ENCODE measurements around the gene MAGEB17.
"Not testable (repeated sequence)": the region's sequence is repeated elsewhere in the genome, so short reads cannot be mapped to it uniquely, and the experiment has no call there.

The MAGEB17 gene

DNA sequence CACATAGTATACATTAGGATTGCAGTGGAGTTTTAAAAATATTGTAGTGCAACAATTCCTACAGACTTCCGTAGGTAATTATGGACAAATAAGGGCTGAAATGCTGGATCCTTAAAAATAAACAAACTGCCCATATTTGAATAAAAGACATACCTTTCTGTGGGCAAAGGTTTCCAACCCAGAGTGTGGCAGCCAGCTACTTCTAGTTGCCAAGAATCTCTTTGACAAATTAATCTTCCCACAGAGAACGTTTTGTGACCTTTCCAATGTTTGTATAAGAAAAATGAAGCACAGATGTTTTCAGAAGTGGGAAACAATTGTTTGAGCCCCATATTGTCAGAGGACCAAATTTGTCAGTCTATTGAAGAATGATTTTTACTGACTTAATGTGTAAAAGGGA is 22.9 kb upstream of the MAGEB17 start:
- H3K27ac ChIP-seq (ENCODE audit: low read depth, low read length), result no peak overlapping the region
- H3K9me2 ChIP-seq (replicated peaks; ENCODE audit: control insufficient read depth, low read length), result no peaks in the 10 kb centered on the region
- no peak overlapping the region for H3K4me3 ChIP-seq (ENCODE audit: low read length)
- no peaks in the 10 kb centered on the region for H3K4me1 ChIP-seq (ENCODE audit: control insufficient read depth, low read length)
- H3K4me2 ChIP-seq (ENCODE audit: low read length), result no peak overlapping the region
- no peak for TF ChIP-seq EZH2phosphoT487 (IDR thresholded peaks at IDR 0.05; ENCODE audit: borderline replicate concordance, low read length)
- TF ChIP-seq, protein P1, sequence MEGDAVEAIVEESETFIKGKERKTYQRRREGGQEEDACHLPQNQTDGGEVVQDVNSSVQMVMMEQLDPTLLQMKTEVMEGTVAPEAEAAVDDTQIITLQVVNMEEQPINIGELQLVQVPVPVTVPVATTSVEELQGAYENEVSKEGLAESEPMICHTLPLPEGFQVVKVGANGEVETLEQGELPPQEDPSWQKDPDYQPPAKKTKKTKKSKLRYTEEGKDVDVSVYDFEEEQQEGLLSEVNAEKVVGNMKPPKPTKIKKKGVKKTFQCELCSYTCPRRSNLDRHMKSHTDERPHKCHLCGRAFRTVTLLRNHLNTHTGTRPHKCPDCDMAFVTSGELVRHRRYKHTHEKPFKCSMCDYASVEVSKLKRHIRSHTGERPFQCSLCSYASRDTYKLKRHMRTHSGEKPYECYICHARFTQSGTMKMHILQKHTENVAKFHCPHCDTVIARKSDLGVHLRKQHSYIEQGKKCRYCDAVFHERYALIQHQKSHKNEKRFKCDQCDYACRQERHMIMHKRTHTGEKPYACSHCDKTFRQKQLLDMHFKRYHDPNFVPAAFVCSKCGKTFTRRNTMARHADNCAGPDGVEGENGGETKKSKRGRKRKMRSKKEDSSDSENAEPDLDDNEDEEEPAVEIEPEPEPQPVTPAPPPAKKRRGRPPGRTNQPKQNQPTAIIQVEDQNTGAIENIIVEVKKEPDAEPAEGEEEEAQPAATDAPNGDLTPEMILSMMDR (IDR thresholded peaks at IDR 0.05; ENCODE audit: low read depth, low read length, poor library complexity, severe bottlenecking), result no peak
- no peaks in the 10 kb centered on the region for H4K20me1 ChIP-seq (ENCODE audit: control insufficient read depth, insufficient read depth, low read depth, low read length)
- no peaks in the 10 kb centered on the region for H3K79me2 ChIP-seq (ENCODE audit: control insufficient read depth, low read length)
- H3F3A ChIP-seq (ENCODE audit: control insufficient read depth, insufficient read depth), result no peaks in the 10 kb centered on the region
- no peaks in the 10 kb centered on the region for H3K9me3 ChIP-seq (ENCODE audit: control insufficient read depth, insufficient read depth, low read length)
- H3K36me3 ChIP-seq (ENCODE audit: control insufficient read depth, low read length), result no peaks in the 10 kb centered on the region
- no peaks in the 10 kb centered on the region for H3K27me3 ChIP-seq (ENCODE audit: control insufficient read depth, low read length)

DNA sequence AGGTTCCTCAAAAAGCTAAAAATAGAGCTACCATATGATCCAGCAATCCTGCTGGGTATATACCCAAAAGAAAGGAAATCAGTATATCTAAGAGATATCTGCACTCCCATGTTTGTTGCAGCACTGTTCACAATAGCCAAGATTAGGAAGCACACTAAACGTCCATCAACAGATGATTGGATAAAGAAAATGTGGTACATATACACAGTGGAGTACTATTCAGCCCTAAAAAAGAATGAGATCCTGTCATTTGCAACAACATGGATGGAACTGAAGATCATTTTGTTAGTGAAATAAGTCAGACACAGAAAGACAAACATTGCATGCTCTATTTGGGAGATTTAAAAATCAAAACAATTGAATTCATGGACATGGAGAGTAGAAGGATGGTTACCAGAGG is 22.2 kb upstream of the MAGEB17 start:
- not testable (repeated sequence) for H3K27me3 ChIP-seq (ENCODE audit: control insufficient read depth, low read length); H3K4me3 ChIP-seq (ENCODE audit: low read length); H3K4me1 ChIP-seq (ENCODE audit: control insufficient read depth, low read length); H3K27ac ChIP-seq (ENCODE audit: low read depth, low read length); H3F3A ChIP-seq (ENCODE audit: control insufficient read depth, insufficient read depth); H4K20me1 ChIP-seq (ENCODE audit: control insufficient read depth, insufficient read depth, low read depth, low read length); H3K79me2 ChIP-seq (ENCODE audit: control insufficient read depth, low read length); H3K9me2 ChIP-seq (replicated peaks; ENCODE audit: control insufficient read depth, low read length); H3K36me3 ChIP-seq (ENCODE audit: control insufficient read depth, low read length); H3K4me2 ChIP-seq (ENCODE audit: low read length); H3K9me3 ChIP-seq (ENCODE audit: control insufficient read depth, insufficient read depth, low read length)

DNA sequence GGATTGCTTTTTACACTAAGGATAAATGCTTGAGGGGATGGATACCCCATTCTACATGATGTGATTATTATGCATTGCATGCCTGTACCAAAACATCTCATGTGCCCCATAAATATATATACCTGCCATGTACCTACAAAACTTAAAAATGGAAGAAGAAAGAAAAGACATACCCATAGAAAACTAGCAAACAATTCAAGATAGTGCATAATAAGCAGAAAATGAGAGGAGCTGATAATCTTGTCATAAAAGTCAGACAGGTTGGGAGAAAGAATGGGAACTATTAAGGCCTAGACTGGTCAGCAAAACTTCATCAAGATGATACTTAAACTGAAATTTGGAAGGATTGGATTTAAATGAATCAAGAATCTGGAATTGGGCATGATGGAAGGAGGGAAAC is 21.6 kb upstream of the MAGEB17 start:
- Histone ChIP-seq H3K4me2 (ENCODE audit: low read length) (no peak overlapping the region), H3K4me1 (ENCODE audit: control insufficient read depth, low read length) (no peaks in the 10 kb centered on the region), H3K27me3 (ENCODE audit: control insufficient read depth, low read length) (no peaks in the 10 kb centered on the region), H3K4me3 (ENCODE audit: low read length) (no peak overlapping the region), H3K9me2 (replicated peaks; ENCODE audit: control insufficient read depth, low read length) (no peaks in the 10 kb centered on the region), H3K9me3 (ENCODE audit: control insufficient read depth, insufficient read depth, low read length) (no peaks in the 10 kb centered on the region), H3K79me2 (ENCODE audit: control insufficient read depth, low read length) (no peaks in the 10 kb centered on the region), H3F3A (ENCODE audit: control insufficient read depth, insufficient read depth) (no peaks in the 10 kb centered on the region), H3K36me3 (ENCODE audit: control insufficient read depth, low read length) (no peaks in the 10 kb centered on the region), H4K20me1 (ENCODE audit: control insufficient read depth, insufficient read depth, low read depth, low read length) (no peaks in the 10 kb centered on the region), H3K27ac (ENCODE audit: low read depth, low read length) (no peak overlapping the region)
- no peak for TF ChIP-seq EZH2phosphoT487 (IDR thresholded peaks at IDR 0.05; ENCODE audit: borderline replicate concordance, low read length)
- TF ChIP-seq, protein P1 (IDR thresholded peaks at IDR 0.05; ENCODE audit: low read depth, low read length, poor library complexity, severe bottlenecking), result no peak

DNA sequence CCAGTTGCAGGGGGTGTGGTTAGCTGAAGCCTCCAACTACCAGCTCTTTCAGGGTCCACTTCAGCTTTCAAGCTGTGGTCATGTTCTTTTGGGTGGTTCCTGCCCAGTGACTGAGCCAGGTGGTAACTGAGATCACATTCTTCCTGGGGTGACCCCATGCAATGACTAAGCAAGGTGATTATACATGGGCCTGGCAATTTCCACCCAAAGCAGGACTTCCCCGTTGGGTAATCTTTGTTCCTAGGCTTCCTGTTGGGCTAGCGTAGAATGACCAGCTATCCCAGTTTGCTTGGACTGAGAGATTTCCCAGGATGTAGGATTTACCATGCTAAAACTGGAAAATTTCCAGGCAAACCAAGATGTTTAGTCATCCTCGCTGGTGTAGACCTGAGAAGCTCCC is 18.4 kb upstream of the MAGEB17 start:
- no peak overlapping the region for H3K27ac ChIP-seq (ENCODE audit: low read depth, low read length)
- no peak overlapping the region for H3K4me3 ChIP-seq (ENCODE audit: low read length)
- H3K4me1 ChIP-seq (ENCODE audit: control insufficient read depth, low read length), result no peaks in the 10 kb centered on the region
- no peaks in the 10 kb centered on the region for H3K9me3 ChIP-seq (ENCODE audit: control insufficient read depth, insufficient read depth, low read length)
- no peaks in the 10 kb centered on the region for H3K27me3 ChIP-seq (ENCODE audit: control insufficient read depth, low read length)
- no peaks in the 10 kb centered on the region for H4K20me1 ChIP-seq (ENCODE audit: control insufficient read depth, insufficient read depth, low read depth, low read length)
- H3K4me2 ChIP-seq (ENCODE audit: low read length), result no peak overlapping the region
- no peaks in the 10 kb centered on the region for H3K79me2 ChIP-seq (ENCODE audit: control insufficient read depth, low read length)
- TF ChIP-seq EZH2phosphoT487 (IDR thresholded peaks at IDR 0.05; ENCODE audit: borderline replicate concordance, low read length), result no peak
- TF ChIP-seq, protein P1 (IDR thresholded peaks at IDR 0.05; ENCODE audit: low read depth, low read length, poor library complexity, severe bottlenecking), result no peak
- H3F3A ChIP-seq (ENCODE audit: control insufficient read depth, insufficient read depth), result no peaks in the 10 kb centered on the region
- H3K36me3 ChIP-seq (ENCODE audit: control insufficient read depth, low read length), result no peaks in the 10 kb centered on the region
- H3K9me2 ChIP-seq (replicated peaks; ENCODE audit: control insufficient read depth, low read length), result no peaks in the 10 kb centered on the region
